ENCODE measurements around the gene WWC2. TPM values are rescaled to one million over a fixed set of nuclear protein-coding genes. Genes with fewer than 3 reads are reported as not detected.

The WWC2 gene
- total RNA-seq, 1 donor from 2014 or later = 48.0 TPM

GRCh38 chr4:183124228-183124627, 25.2 kb downstream of the WWC2 start:
- no peak for DNase-seq (ENCODE audit: low spot score)
- Mint-ChIP-seq H3K27ac (ENCODE audit: unreplicated experiment) (peak overlapping the region; percentile 61), H3K4me1 (ENCODE audit: low read depth) (peaks cover 34% of the 10 kb centered on the region), H3K27me3 (ENCODE audit: low read depth) (no peaks in the 10 kb centered on the region), H3K9me3 (ENCODE audit: low read depth) (no peaks in the 10 kb centered on the region), H3K4me3 (ENCODE audit: unreplicated experiment) (no peak overlapping the region), H3K36me3 (ENCODE audit: low read depth) (peaks cover 2% of the 10 kb centered on the region)
- TF ChIP-seq CTCF (IDR thresholded peaks at IDR 0.05) = no peak

GRCh38 chr4:183124865-183125264, 25.8 kb downstream of the WWC2 start:
- H3K4me3 Mint-ChIP-seq (ENCODE audit: unreplicated experiment) = no peak overlapping the region
- DNase-seq (ENCODE audit: low spot score) = no peak
- peaks cover 2% of the 10 kb centered on the region for H3K36me3 Mint-ChIP-seq (ENCODE audit: low read depth)
- no peaks in the 10 kb centered on the region for H3K9me3 Mint-ChIP-seq (ENCODE audit: low read depth)
- H3K27ac Mint-ChIP-seq (ENCODE audit: unreplicated experiment) = no peak overlapping the region
- H3K27me3 Mint-ChIP-seq (ENCODE audit: low read depth) = no peaks in the 10 kb centered on the region
- peaks cover 36% of the 10 kb centered on the region for H3K4me1 Mint-ChIP-seq (ENCODE audit: low read depth)
- TF ChIP-seq CTCF (IDR thresholded peaks at IDR 0.05) = no peak

- no peaks in the 10 kb centered on the region for H3K27me3 Mint-ChIP-seq (ENCODE audit: low read depth)
- peaks cover 54% of the 10 kb centered on the region for H3K4me1 Mint-ChIP-seq (ENCODE audit: low read depth)
- peaks cover 2% of the 10 kb centered on the region for H3K36me3 Mint-ChIP-seq (ENCODE audit: low read depth)
- H3K9me3 Mint-ChIP-seq (ENCODE audit: low read depth) = no peaks in the 10 kb centered on the region
- H3K27ac Mint-ChIP-seq (ENCODE audit: unreplicated experiment) = no peak overlapping the region
- no peak for DNase-seq (ENCODE audit: low spot score)
- H3K4me3 Mint-ChIP-seq (ENCODE audit: unreplicated experiment) = no peak overlapping the region
- TF ChIP-seq CTCF (IDR thresholded peaks at IDR 0.05) = no peak
Observed at GRCh38 chr4:183129125-183129524, 30.1 kb downstream of the WWC2 start.

- H3K4me1 Mint-ChIP-seq (ENCODE audit: low read depth) = peaks cover 54% of the 10 kb centered on the region
- no peaks in the 10 kb centered on the region for H3K27me3 Mint-ChIP-seq (ENCODE audit: low read depth)
- peaks cover 2% of the 10 kb centered on the region for H3K36me3 Mint-ChIP-seq (ENCODE audit: low read depth)
- no peak for DNase-seq (ENCODE audit: low spot score)
- H3K4me3 Mint-ChIP-seq (ENCODE audit: unreplicated experiment) = no peak overlapping the region
- no peaks in the 10 kb centered on the region for H3K9me3 Mint-ChIP-seq (ENCODE audit: low read depth)
- peak overlapping the region; percentile 34 for H3K27ac Mint-ChIP-seq (ENCODE audit: unreplicated experiment)
- no peak for TF ChIP-seq CTCF (IDR thresholded peaks at IDR 0.05)
Observed at GRCh38 chr4:183129675-183130074, 30.6 kb downstream of the WWC2 start.

GRCh38 chr4:183130328-183131155, 31.5 kb downstream of the WWC2 start:
- Mint-ChIP-seq H3K4me3 (ENCODE audit: unreplicated experiment) (no peak overlapping the region), H3K36me3 (ENCODE audit: low read depth) (peaks cover 2% of the 10 kb centered on the region), H3K9me3 (ENCODE audit: low read depth) (no peaks in the 10 kb centered on the region), H3K27ac (ENCODE audit: unreplicated experiment) (peak overlapping the region; percentile 1), H3K4me1 (ENCODE audit: low read depth) (peaks cover 51% of the 10 kb centered on the region), H3K27me3 (ENCODE audit: low read depth) (no peaks in the 10 kb centered on the region)
- DNase-seq (ENCODE audit: low spot score) = no peak
- no peak for TF ChIP-seq CTCF (IDR thresholded peaks at IDR 0.05)
